ENCODE data around the gene CLCN7.

The CLCN7 gene

DNA sequence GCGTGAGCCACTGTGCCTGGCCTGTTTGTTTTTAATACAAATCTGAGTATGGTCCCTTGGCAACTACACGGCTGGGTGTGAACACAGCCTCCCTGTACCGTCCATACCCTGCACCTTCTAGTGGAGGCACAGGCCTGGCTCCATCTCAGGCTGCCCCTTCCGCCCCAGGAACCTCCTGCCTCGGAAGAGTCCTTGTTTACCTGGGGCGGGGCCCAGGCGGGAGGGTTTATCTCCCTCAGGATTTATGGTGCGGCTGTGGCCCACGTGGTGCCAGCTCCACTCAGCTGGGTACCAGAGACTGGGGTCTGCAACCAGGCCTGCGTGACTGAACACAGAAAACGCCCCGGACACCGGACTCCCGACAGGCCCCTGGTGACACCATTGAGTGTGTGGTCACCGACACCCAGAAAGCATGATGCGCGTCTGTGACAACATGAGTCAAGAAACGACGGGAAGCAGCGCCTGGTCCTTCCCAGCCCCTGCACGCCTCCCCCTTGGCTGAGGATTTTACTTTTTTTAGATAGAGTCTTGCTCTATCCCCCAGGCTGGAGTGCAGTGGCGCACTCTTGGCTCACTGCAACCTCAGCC lies 79.3 kb downstream of the CLCN7 start:
- no peaks in the 10 kb centered on the region for H3K27me3 ChIP-seq (ENCODE audit: control insufficient read depth in 5 of 5, insufficient read depth in 4 of 5, low read length in 5 of 5)
- H3K9me3 ChIP-seq (ENCODE audit: control insufficient read depth in 5 of 5, low read length in 5 of 5) = no peaks in the 10 kb centered on the region
- H3K4me1 ChIP-seq (ENCODE audit: control insufficient read depth in 5 of 5, insufficient read depth in 5 of 5, low read length in 5 of 5) = no peaks in the 10 kb centered on the region
- H3K36me3 ChIP-seq (ENCODE audit: control insufficient read depth in 5 of 5, insufficient read depth in 5 of 5, low read length in 5 of 5) = peaks cover 0 to 84% (median 73%) of the 10 kb centered on the region in 5 donors
- H3K27ac ChIP-seq (ENCODE audit: low read depth, low read length) = no peak overlapping the region
- no peak overlapping the region for H3K9ac ChIP-seq (ENCODE audit: low read length in 5 of 5)
- H3K4me3 ChIP-seq (ENCODE audit: low read depth in 1 of 5, low read length in 5 of 5) = no peak overlapping the region
